Stimulated activated CD4-positive, alpha-beta T cell treated with anti-CD3 and anti-CD28 coated beads, Interleukin-2, amount 100 ng/mL, for 4 hours (primary cell): Measurements from ENCODE around the gene TMEM170B.
"Not testable (repeated sequence)": the region's sequence is repeated elsewhere in the genome, so short reads cannot be mapped to it uniquely, and the experiment has no call there.

ENCODE experiments used
- DNase-seq: peaks from one replicate; pipeline ENCODE4 v3.0.0-alpha.2; 2020; ENCODE audit warnings: low read depth

TMEM170B gene

DNA sequence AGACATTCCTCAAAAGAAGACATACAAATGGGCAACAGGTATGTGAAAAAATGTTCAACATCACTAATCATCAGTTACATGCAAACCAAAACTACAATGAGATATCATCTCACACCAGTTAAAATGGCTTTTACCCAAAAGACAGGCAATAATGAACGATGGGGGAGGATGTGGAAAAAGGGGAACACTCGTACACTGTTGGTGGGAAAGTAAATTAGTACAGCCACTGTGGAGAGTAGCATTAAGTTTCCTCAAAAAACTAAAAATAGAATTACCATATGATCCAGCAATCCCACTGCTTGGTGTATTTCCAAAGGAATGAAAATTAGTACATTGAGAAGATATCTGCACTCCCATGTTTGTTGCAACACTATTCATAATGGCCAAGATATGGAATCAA lies 8.6 kb upstream of the TMEM170B start:
- no peak for DNase-seq

DNA sequence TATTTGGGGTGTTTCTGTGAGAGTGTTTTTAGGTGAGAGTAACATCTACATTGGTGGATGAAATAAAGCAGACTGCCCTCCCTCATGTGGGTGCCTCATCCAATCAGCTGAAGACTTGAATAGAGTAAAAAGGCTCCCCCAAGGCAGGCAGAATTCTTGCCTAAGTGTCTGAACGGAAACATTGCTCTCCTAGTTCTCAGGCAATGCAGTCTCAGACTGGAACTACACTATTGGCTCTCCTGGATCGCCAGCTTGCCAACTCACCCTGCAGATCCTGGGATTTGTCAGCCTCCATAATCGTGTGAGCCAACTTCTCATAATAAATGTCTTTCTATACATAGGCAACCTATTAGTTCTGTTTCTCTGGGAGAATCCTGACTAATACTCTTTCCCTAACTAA lies 5.5 kb upstream of the TMEM170B start:
- no peak for DNase-seq

DNA sequence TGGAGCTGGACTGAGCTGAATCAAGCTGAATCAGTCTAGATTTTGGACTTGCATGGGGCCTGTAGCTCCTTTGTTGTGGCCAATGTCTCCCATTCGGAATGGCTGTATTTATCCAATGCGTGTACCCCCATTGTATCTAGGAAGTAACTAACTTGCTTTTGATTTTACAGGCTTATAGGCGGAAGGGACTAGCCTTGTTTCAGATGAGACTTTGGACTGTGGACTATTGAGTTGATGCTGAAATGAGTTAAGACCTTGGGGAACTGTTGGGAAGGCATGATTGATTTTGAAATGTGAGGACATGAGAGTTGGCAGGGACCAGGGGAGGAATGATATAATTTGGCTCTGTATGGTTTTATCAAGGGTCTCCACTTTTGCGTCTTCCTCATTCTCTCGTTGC lies 3.0 kb upstream of the TMEM170B start:
- DNase-seq: no peak

DNA sequence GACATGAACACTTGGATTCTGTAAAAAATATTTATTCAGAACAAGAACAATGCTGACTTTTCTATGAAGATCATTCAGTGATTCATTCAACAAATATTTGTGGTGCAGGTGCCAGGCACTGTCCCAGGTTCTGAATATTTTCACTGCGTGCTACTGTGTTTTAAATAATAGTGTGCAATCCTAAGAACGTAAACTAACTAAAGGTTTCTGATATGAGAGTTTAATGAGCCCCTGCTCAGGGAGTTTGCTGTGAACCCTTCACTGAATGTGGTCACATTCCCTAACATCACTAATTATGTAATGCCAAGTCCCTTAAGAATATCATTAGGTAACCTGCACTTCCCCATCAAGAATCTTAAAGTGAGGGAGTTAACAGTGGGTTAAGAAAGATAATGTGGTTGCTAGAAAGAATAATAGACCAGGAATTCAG lies 1.7 kb upstream of the TMEM170B start:
- no peak for DNase-seq

DNA sequence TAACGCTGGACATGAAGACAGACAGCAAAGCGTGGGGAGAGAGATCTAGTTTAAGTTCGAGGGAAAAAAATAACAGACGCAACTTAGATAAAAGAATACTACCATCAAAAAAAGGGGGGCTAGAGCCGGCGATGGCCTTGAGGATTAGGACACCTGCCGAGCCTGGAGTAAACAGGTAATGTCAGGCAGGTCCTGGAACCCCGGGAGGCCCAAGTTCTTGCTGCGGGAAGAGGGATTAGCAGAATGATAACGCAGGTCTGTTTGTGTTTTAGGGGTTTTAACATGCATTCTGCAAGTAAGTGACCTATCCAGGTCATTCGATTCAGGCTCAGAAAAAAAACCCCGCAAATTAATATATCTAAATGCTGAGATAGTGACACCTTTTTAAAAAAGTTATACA lies 754 bp upstream of the TMEM170B start:
- DNase-seq: no peak

DNA sequence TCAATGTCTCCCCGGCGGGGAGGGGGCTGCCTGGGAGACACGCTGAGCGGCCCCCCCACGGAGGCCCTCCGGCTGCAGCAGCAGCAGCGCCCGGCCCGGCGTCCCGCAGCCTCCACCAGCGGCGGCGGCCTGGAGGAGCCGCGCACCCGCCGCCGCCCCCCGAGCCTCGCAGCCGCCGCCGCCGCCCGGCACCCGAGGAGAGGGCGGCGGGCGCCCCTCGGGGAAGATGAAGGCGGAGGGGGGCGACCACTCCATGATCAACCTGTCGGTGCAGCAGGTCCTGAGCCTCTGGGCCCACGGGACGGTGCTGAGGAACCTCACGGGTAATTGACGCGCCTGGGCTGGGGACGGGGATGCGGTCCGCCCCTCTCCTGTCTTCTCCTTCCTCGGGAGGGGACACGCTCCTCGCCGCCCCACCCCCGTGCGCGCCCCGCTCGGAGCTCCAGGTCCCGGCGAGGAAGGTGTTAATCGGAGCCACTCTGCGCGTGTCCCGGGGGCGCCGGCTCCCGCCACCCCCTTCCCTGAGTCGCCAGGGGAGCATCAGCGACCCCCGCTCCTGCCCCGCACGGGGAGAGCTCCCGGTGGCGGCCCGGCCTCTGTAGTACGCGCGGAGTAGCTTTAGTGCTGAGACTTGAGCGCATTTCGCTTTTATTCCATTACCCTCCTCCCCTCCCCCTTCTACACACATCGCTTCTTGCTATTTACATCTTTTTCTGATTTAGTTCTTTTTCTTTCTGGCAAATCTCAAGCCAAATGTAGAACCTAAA lies 686 bp downstream of the TMEM170B start:
- peak; percentile 13 for DNase-seq

DNA sequence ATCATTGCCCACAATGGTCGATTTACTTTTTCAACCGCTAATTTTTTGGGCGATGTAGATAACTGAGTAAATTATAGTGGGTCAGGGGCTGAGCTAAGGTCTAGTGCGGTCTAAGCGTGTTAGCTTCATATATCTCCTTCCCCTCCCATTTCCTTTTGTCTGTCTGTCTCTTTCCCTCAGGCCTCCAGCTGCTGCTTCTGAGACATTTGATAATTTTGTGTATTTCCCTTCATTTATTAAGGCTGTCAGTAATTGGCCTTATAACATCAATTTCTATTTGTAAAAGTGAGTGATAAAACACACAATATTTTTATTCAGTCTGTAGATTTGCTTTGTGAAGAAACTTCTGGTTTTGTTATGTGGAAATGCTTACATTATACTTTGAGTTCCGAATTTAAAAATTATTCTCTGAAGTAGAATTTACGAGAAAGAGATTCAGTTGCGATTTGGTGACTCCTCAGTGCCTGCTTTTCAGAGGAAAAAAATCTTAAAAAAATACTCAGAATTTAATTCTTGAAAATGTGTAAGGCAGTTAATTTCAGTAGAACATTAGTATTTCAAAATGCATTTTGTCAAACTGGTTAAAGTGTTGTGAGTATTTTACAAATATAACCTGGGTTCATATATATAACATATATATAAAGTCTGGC lies 1.4 kb downstream of the TMEM170B start:
- DNase-seq: no peak

DNA sequence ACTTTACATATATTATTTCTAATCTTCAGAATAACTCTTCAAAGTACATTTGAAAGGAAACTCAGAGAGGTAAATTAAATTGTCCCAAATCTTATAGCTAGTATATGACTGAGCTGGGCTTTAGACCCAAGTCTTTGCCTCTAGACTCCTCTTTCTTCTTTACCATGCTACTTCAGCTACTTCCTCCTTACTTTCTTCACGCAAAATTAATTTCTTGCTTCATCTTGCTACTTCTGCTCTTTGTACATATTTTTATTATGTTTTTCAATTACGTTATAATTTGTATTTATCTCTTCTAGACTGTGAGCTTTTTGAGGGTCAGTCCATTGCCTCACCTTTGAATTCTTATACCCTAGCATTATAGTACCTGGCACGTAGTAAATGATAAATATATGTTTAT lies 5.3 kb downstream of the TMEM170B start:
- DNase-seq: no peak

DNA sequence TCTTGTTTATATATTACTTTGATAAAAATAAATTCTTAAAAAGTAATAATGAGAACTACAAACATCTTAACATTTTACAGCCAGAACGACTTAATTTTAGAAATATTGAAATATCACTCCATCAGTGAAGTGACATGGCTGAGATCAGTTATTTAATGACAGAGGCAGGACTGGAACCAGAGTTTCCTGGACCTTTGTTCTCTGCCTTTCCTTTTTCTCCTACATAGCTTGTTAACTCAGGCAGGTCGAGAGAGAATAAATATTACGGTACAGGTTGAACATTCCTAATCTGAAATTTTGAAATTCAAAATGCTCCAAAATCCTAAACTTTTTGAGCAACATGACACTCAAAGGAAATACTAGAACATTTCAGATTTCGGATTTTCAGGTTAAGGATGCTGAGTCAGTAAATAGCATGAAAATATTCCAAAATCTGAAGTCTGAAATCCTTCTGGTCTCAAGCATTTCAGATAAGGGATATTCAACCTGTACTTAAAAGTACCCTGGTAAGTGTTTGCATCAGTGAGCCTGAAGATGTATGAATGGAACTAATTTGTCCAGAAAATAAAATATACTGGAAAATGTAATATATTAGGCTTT lies 6.5 kb downstream of the TMEM170B start:
- DNase-seq: no peak

DNA sequence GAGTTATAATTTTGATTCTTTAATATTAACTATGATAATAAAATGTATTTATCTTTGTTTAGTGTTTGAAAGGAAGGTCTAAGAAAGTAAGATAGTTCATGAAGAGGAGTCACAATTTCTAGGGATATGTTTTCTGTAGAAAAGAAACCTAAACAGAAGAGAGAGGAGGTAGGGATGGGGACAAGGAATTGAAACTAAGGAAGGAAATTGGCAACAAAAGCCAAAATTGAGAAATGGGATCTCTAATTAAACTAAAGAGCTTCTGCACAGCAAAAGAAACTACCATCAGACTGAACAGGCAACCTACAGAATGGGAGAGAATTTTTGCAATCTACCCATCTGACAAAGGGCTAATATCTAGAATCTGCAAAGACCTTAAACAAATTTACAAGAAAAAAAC lies 10.3 kb downstream of the TMEM170B start:
- DNase-seq: not testable (repeated sequence)

DNA sequence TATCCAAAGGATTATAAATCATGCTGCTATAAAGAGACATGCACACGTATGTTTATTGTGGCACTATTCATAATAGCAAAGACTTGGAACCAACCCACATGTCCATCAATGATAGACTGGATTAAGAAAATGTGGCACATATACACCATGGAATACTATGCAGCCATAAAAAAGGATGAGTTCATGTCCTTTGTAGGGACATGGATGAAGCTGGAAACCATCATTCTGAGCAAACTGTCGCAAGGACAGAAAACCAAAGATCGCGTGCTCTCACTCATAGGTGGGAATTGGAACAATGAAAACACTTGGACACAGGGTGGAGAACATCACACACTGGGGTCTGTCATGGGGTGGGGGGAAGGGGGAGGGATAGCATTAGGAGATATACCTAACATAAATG lies 11.0 kb downstream of the TMEM170B start:
- not testable (repeated sequence) for DNase-seq

DNA sequence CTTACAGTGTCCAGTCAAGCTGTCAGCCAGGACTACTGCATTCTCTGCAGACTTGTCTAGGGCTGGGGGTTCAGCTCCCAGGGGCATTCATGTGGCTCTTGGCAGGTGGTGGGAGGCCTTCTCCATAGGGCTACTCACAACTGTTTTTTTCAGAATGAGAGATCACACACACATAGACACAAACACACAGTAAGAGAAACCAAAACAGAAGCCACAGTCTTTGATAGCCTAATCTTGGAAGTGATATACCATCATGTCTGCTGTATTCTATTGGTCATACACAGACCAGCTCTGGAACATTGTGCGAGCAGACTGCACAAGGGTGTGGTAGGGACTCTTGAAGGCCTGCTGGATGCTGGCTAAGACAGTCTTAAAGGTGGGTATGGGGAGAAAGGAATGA lies 13.5 kb downstream of the TMEM170B start:
- no peak for DNase-seq

DNA sequence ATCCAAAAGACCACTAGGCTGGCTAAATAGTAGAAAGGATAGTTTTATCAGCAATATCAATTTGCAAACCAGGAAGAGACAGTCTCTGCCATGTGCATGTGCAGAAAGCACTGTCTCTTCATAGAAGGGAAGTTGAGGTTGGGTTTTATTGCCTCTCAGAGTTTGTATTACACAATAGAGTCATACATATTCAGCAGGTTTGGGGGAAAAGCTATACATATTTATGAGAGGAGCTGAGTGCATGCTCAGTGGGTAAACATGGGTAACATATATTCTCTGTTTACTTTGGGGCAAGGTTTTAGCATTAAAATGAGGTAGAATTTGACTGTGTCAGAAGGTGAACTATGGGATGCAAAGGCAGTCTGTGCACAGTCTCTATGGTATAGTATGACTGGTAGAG lies 14.9 kb downstream of the TMEM170B start:
- no peak for DNase-seq

DNA sequence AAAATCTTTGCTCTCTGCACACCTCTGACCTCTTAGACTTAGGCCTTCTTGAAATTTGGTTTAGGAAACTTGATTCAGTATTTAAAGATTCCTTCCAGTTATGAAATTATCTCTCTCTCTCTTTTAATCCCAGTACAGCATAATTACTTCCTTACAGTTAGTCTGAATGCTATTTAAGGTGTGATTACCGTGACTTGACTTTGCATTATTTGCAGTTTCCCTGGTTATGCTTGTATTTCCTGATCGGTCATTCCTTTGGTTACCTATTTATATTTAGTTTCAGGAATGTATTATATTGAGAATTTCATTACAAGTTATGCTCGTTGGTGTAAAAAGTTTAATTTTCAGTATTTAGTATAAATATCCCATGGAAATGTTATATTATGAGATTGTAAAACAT lies 16.3 kb downstream of the TMEM170B start:
- DNase-seq: no peak

DNA sequence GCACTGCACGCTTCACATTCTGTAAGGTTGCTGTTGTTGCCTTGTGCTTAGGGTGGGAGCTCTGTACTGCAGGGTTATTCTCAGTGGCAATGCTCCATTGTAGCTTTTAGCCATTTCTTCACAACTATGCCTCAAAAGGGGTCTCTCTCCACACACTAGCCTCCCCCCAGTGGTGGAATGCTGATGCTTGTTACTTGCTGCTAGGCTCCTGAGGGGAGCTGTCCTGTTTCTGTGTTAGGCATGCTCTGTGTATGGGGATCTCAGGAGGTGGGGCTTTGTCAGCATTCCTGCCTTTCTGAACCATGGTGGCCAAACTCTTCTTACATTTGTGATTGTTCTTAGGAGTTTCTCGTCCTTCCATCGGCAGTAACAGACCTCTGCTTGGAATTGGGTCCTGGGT lies 18.8 kb downstream of the TMEM170B start:
- DNase-seq: no peak

DNA sequence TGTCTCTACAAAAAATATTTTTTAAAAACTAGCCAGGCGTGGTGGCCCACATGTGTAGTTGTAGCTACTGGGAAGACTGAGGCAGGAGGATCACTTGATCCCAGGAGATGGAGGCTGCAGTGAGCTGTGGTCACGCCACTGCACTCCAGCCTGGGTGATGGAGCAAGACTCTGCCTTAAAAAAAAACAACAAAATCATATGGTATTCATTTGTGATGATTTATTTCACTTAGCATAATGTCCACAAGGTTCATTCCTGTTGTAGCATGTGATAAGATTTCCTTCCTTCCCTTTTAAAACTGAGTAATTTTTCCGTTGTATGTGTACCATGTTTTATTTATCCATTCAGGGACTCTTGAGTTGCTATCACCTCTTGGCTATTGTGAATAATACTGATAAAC lies 26.2 kb downstream of the TMEM170B start:
- DNase-seq: no peak

DNA sequence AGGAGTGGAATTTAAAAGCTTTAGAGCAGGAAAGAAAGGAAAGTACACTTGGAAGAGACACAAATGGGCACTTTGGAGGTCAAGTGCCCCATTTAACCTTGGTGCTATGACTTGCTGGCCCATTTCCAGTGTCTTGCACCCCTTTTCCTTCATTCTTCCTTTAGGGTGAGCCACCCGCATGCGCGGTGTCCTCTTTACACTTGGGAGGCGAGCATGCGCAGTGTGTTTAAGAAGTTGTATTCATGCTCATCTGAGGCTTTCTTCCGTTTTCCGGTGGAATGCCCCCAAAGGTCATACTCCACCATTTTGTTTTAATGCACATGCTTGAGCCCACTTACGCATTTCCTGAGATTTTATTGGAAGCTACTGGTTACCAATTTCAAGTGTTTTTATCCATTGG lies 29.1 kb downstream of the TMEM170B start:
- DNase-seq: no peak

DNA sequence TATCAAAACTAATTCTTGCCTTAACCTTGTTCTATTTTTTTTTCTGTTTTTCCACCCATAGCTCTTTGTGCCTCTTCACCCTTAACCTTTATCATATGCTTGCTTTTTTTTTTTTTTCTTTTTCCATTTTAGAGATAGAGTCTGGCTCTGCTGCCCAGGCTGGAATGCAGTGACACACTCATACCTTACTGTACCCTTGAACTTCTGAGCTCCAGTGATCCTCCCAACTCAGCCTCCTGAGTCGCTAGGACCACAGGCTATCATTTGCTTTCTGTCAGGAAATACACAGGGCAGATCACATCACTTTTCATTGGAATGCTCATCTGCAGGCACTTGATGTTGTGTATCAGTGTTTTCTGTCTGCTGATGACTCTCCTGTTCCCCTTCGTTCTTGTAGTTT lies 33.5 kb downstream of the TMEM170B start:
- DNase-seq: no peak

DNA sequence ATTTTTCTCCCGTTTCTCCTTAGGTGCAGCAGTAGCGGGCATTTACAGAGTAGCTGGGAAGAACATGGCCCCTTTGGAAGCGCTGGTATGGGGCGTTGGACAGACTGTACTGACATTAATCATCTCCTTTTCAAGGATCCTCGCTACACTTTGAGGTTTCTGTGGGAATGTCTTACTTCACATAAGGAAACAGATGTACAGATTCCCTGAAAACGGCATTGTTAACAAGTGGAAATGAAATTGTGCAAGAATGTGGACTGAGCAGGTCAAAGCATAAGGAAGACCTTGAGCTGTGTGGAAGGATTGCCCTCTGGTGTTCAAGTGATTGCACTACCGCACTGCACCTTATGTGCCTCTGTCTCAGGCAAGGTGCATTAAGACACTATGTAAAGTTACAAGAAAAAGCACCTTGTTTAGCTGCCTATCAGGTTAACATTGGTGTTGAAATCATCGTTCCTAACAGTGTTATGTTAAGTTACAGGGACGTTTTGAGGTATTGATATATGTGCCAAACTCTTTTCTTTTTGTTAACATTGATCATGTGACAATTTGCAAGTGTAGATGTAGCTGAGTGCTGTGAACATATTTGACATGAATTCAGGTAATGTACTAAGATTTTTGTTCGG lies 38.0 kb downstream of the TMEM170B start:
- peak; percentile 21 for DNase-seq

DNA sequence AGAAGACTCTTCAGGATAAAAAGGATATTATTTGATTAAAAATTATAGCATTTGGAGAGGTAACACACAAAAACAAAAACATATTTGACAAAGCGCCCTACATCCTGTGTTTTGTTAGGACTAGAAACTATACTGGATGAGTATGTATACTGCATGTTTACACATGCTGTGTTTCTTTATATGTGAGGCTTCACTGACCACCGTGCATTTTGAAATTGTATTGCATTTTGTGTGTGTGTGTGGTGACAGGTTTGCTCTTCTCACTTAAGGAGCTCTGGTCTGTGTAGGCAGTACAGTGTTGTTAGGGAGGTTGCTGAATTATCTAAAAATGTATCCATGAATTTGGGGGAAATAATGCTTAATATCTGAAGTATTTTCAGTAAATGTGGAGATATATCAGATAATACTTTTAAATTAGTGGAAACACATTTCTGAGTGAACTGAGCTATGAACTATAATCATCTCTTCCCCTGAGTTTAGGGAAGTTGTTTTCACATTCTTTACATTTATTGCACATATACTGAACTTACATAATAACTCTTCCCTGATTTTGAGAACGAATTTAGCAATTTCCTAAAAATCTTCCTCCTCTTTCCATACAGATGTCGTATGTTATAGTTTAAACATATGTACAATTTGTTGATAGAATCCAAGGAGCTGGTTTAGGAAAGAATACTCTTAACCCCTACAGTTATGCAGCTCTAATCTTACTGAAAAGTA lies 43.3 kb downstream of the TMEM170B start:
- no peak for DNase-seq

DNA sequence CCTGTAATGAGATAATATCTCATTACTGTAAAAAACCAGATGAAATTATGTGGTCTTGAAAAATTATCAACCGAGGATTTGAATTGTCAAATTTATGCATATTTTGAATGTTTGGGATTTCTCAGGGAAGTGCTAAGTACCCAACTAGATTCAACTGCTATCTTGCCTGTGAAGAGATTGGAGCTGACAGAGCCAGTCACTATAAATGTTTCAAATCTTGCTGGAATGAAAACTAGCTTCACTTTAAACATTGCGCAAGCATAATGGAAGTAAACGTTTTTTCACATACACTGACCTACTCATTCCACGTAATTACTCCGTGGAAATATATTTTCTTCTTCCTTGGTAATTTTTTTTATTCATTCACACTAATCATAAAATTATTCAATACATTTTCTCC lies 46.7 kb downstream of the TMEM170B start:
- DNase-seq: no peak

DNA sequence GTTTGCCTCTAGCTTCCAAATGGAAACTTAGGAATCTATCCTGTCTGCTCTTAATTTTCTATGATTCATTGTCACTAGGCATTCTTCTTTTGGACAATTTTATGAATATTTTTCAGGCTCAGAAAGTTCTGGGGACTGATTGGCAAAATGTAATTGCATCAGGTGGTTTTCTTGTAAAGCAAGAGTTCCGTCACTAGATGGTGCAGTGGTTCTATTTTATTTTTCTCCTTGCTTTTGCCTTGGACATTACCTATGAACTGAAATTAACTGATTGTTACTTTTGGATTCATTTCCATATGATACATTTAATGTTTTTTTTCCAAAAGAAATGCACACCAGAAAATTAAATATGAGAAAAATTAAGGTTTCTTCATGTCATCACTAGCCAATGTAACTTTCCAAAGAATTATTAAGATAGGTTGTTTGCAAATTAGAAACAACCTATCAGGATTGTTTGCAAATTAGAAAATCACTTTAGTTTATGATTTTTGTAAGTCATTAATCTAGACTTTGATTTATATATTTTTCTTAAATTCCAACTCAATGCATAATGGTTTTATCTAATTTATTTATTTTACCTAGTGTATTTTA lies 48.0 kb downstream of the TMEM170B start:
- DNase-seq: no peak
